K562 (cell line): ENCODE measurements around the gene TSPOAP1. TPM values are rescaled to one million over a fixed set of nuclear protein-coding genes. Genes with fewer than 3 reads are reported as not detected.

Experiments used
- ARNT ChIP-seq, 2 experiments: fragments of 450-650 bp; IDR thresholded peaks; 2 replicates each; pipeline ENCODE4 v1.6.1; 2016; ENCODE audit warnings: mild to moderate bottlenecking in 1 of 2
- BACH1 ChIP-seq: fragments of 200-800 bp; sonication (Bioruptor generic); IDR thresholded peaks from 2 replicates; pipeline ENCODE4 v1.6.1; 2016; ENCODE audit warnings: missing genetic modification characterization, missing compliant biosample characterization
- COPS2 ChIP-seq: fragments of 450-650 bp; conservative IDR thresholded peaks from 2 replicates; pipeline ENCODE4 v1.6.1; 2016; ENCODE audit warnings: mild to moderate bottlenecking, moderate library complexity
- EHMT2 ChIP-seq: fragments of 450-650 bp; IDR thresholded peaks from 2 replicates; pipeline ENCODE4 v1.6.1; 2018; ENCODE audit warnings: antibody characterized with exemption
- HCFC1 ChIP-seq: IDR thresholded peaks from 2 replicates; pipeline ENCODE4 v1.6.1; 2012; ENCODE audit warnings: low read depth, low read length, improper control_type of control experiment
- MEIS2 ChIP-seq: fragments of 450-650 bp; IDR thresholded peaks from 2 replicates; pipeline ENCODE4 v1.6.1; 2014; ENCODE audit warnings: mild to moderate bottlenecking; ENCODE audit not compliant: partially characterized antibody
- MLX ChIP-seq, 2 experiments: fragments of 450-650 bp in 1 of 2; sonication (generic) in 1 of 2; formaldehyde crosslinking; conservative IDR thresholded peaks; 2 replicates each; pipeline versions ENCODE4 v1.4.0 to v1.8.1; 2020 to 2022; ENCODE audit warnings: mild to moderate bottlenecking in 1 of 2, missing genetic modification reagents in 1 of 2
- NBN ChIP-seq: fragments of 450-650 bp; IDR thresholded peaks from 2 replicates; pipeline ENCODE4 v1.6.1; 2016; ENCODE audit warnings: low read depth, mild to moderate bottlenecking
- NCOA2 ChIP-seq, 2 experiments: fragments of 450-650 bp; IDR thresholded peaks; 2 replicates each; pipeline ENCODE4 v1.6.1; 2018; ENCODE audit warnings: mild to moderate bottlenecking in 2 of 2, moderate library complexity in 1 of 2; ENCODE audit not compliant: partially characterized antibody in 2 of 2
- PCBP1 ChIP-seq: fragments of 200-400 bp; formaldehyde crosslinking; IDR thresholded peaks from 2 replicates; pipeline ENCODE4 v1.6.1; 2018; ENCODE audit warnings: mild to moderate bottlenecking, low read depth, low read length; ENCODE audit not compliant: poor library complexity, severe bottlenecking
- POLR2B ChIP-seq: fragments of 450-650 bp; IDR thresholded peaks from 2 replicates; pipeline ENCODE4 v1.6.1; 2018; ENCODE audit warnings: low read depth; ENCODE audit not compliant: partially characterized antibody
- POLR3G ChIP-seq: IDR thresholded peaks from 2 replicates; pipeline ENCODE4 v1.6.1; 2011; ENCODE audit not compliant: insufficient read length, insufficient replicate concordance; ENCODE audit errors: extremely low read depth
- RNF2 ChIP-seq: sonication (generic); IDR thresholded peaks from 2 replicates; pipeline ENCODE4 v1.6.1; 2016
- SRSF9 ChIP-seq: fragments of 200-400 bp; formaldehyde crosslinking; IDR thresholded peaks from 2 replicates; pipeline ENCODE4 v1.6.1; 2017; ENCODE audit warnings: low read depth, low read length, borderline replicate concordance
- TAF1 ChIP-seq: IDR thresholded peaks from 2 replicates; pipeline ENCODE4 v1.6.1; 2011; ENCODE audit warnings: mild to moderate bottlenecking, low read length, moderate library complexity; ENCODE audit not compliant: insufficient read depth, control insufficient read depth, severe bottlenecking; ENCODE audit errors: extremely low read depth
- TAF15 ChIP-seq: fragments of 200-400 bp; formaldehyde crosslinking; IDR thresholded peaks from 2 replicates; pipeline ENCODE4 v1.6.1; 2017; ENCODE audit warnings: mild to moderate bottlenecking, low read depth, low read length, moderate library complexity
- U2AF1 ChIP-seq: fragments of 200-400 bp; formaldehyde crosslinking; optimal IDR thresholded peaks from 2 replicates; pipeline ENCODE3; 2017; ENCODE audit warnings: mild to moderate bottlenecking, low read depth, low read length, moderate library complexity
- ZKSCAN1 ChIP-seq: fragments of 150-350 bp; IDR thresholded peaks from 2 replicates; pipeline ENCODE4 v1.6.1; 2016; ENCODE audit warnings: low read depth, low read length
- ZNF134 ChIP-seq: fragments of 250-450 bp; sonication (Bioruptor Pico); conservative IDR thresholded peaks from 2 replicates; pipeline ENCODE4 v1.4.0; 2020
- ZNF23 ChIP-seq: fragments of 250-450 bp; sonication (Bioruptor Pico); IDR thresholded peaks from 2 replicates; pipeline ENCODE4 v1.4.0; 2020; ENCODE audit warnings: mild to moderate bottlenecking
- ZNF589 ChIP-seq: fragments of 200-800 bp; sonication (Bioruptor generic); IDR thresholded peaks from 2 replicates; pipeline ENCODE4 v1.6.1; 2016; ENCODE audit warnings: low read depth, missing genetic modification characterization, missing compliant biosample characterization
- polyA plus RNA-seq, 8 experiments: library from polyadenylated mRNA; depleted of rRNA in 4 of 8; stranded (reverse) in 5 of 8; unstranded in 3 of 8; fragments of >200 nt; fragmentation: Nextera tagmentation in 2 of 8; fragmentation: Illumina TruSeq in 1 of 8; extraction: Ambion mirVana in 2 of 8; extraction: Trizol in 1 of 8; gene quantifications; 2 replicates each; pipeline versions ENCODE4 v1.2.1 to v1.2.3, GENCODE V29; 2011 to 2014; ENCODE audit warnings: inconsistent platforms in 1 of 8, missing spikeins in 1 of 8
- total RNA-seq, 7 experiments: library from RNA; depleted of rRNA in 6 of 7; stranded (reverse); fragments of >200 nt in 6 of 7; fragmentation: Illumina TruSeq in 2 of 7; extraction: Trizol in 2 of 7; gene quantifications; 2 replicates each; pipeline versions ENCODE4 v1.2.1 to v1.2.3, GENCODE V29; 2011 to 2021; ENCODE audit warnings: low replicate concordance in 1 of 7
- TF ChIP-seq, protein P1 (sequence below): fragments of 450-650 bp; conservative IDR thresholded peaks from 2 replicates; pipeline ENCODE4 v1.6.1; 2016; ENCODE audit warnings: missing genetic modification characterization, low read depth, mild to moderate bottlenecking, control low read depth, missing compliant biosample characterization
- TF ChIP-seq, protein P2 (sequence below): fragments of 250-450 bp; sonication (Bioruptor Pico); IDR thresholded peaks from 2 replicates; pipeline ENCODE4 v1.5.0; 2021
- TF ChIP-seq, protein P3 (sequence below): sonication (generic); formaldehyde crosslinking; IDR thresholded peaks from 2 replicates; pipeline ENCODE4 v1.8.1; 2022; ENCODE audit warnings: missing genetic modification reagents

The TSPOAP1 gene
- total and polyA plus RNA-seq, 9 of the 15 experiments (the other 6 are each of a cell fraction or from before 2014, with no cell fraction given): 0.87 to 3.9 (median 1.8) TPM; not detected in 2

- TF ChIP-seq, protein P1, sequence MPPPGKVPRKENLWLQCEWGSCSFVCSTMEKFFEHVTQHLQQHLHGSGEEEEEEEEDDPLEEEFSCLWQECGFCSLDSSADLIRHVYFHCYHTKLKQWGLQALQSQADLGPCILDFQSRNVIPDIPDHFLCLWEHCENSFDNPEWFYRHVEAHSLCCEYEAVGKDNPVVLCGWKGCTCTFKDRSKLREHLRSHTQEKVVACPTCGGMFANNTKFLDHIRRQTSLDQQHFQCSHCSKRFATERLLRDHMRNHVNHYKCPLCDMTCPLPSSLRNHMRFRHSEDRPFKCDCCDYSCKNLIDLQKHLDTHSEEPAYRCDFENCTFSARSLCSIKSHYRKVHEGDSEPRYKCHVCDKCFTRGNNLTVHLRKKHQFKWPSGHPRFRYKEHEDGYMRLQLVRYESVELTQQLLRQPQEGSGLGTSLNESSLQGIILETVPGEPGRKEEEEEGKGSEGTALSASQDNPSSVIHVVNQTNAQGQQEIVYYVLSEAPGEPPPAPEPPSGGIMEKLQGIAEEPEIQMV: no peak
- peak; percentile 62 for TF ChIP-seq MEIS2
- TF ChIP-seq POLR2B: peak; percentile 97
- TF ChIP-seq MLX (CRISPR knock-in tag; conservative IDR thresholded peaks at IDR 0.05): peak in 1 of 2 experiments; percentile 61; a peak in 1 of 4 replicates
- no peak; the same call in 1 of the 2 replicates for TF ChIP-seq RNF2
- TF ChIP-seq U2AF1: no peak
- TF ChIP-seq ZKSCAN1: peak; percentile 40; the same call in 1 of the 2 replicates
- TF ChIP-seq POLR3G: no peak
- TF ChIP-seq SRSF9: no peak
- no peak for TF ChIP-seq COPS2
- TF ChIP-seq PCBP1: no peak
- no peak for TF ChIP-seq NCOA2 (IDR thresholded peaks at IDR 0.05; ENCODE audit: partially characterized antibody in 2 of 2)
- TF ChIP-seq ARNT (IDR thresholded peaks at IDR 0.05): peak in 1 of 2 experiments; percentile 67; a peak in 1 of 4 replicates
- TF ChIP-seq TAF1: peak; percentile 88
- TF ChIP-seq EHMT2: no peak
- TF ChIP-seq ZNF23 (CRISPR knock-in tag): no peak; the same call in 1 of the 2 replicates
- TF ChIP-seq, protein P2, sequence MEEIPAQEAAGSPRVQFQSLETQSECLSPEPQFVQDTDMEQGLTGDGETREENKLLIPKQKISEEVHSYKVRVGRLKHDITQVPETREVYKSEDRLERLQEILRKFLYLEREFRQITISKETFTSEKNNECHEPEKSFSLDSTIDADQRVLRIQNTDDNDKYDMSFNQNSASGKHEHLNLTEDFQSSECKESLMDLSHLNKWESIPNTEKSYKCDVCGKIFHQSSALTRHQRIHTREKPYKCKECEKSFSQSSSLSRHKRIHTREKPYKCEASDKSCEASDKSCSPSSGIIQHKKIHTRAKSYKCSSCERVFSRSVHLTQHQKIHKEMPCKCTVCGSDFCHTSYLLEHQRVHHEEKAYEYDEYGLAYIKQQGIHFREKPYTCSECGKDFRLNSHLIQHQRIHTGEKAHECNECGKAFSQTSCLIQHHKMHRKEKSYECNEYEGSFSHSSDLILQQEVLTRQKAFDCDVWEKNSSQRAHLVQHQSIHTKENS (CRISPR knock-in tag): peak; percentile 59; the same call in 1 of the 2 replicates
- 0 out of 2 replicates have a peak, but pooled peaks have one; percentile 47 for TF ChIP-seq NBN
- 0 out of 2 replicates have a peak, but pooled peaks have one; percentile 59 for TF ChIP-seq BACH1 (tag)
- peak; percentile 42; the same call in 1 of the 2 replicates for TF ChIP-seq HCFC1
- 0 out of 2 replicates have a peak, but pooled peaks have one; percentile 84 for TF ChIP-seq TAF15
- TF ChIP-seq, protein P3, sequence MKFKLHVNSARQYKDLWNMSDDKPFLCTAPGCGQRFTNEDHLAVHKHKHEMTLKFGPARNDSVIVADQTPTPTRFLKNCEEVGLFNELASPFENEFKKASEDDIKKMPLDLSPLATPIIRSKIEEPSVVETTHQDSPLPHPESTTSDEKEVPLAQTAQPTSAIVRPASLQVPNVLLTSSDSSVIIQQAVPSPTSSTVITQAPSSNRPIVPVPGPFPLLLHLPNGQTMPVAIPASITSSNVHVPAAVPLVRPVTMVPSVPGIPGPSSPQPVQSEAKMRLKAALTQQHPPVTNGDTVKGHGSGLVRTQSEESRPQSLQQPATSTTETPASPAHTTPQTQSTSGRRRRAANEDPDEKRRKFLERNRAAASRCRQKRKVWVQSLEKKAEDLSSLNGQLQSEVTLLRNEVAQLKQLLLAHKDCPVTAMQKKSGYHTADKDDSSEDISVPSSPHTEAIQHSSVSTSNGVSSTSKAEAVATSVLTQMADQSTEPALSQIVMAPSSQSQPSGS: no peak
- peak; percentile 50; the same call in 1 of the 2 replicates for TF ChIP-seq ZNF589
- no peak for TF ChIP-seq ZNF134
These were observed 627 bp upstream of the TSPOAP1 start (continued) for GRCh38 chr17:58329035-58329809.
